ENCODE data around the gene RHBDF2.

- no peak for TF ChIP-seq FOXP2 (optimal IDR thresholded peaks at IDR 0.05; ENCODE audit: borderline replicate concordance, extremely low read depth, extremely low read length, insufficient read depth)
- TF ChIP-seq, protein P1, sequence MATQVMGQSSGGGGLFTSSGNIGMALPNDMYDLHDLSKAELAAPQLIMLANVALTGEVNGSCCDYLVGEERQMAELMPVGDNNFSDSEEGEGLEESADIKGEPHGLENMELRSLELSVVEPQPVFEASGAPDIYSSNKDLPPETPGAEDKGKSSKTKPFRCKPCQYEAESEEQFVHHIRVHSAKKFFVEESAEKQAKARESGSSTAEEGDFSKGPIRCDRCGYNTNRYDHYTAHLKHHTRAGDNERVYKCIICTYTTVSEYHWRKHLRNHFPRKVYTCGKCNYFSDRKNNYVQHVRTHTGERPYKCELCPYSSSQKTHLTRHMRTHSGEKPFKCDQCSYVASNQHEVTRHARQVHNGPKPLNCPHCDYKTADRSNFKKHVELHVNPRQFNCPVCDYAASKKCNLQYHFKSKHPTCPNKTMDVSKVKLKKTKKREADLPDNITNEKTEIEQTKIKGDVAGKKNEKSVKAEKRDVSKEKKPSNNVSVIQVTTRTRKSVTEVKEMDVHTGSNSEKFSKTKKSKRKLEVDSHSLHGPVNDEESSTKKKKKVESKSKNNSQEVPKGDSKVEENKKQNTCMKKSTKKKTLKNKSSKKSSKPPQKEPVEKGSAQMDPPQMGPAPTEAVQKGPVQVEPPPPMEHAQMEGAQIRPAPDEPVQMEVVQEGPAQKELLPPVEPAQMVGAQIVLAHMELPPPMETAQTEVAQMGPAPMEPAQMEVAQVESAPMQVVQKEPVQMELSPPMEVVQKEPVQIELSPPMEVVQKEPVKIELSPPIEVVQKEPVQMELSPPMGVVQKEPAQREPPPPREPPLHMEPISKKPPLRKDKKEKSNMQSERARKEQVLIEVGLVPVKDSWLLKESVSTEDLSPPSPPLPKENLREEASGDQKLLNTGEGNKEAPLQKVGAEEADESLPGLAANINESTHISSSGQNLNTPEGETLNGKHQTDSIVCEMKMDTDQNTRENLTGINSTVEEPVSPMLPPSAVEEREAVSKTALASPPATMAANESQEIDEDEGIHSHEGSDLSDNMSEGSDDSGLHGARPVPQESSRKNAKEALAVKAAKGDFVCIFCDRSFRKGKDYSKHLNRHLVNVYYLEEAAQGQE (IDR thresholded peaks at IDR 0.05; ENCODE audit: insufficient read depth in 1 of 2, low read depth in 2 of 2, low read length in 2 of 2): no peak
- TF ChIP-seq TAF1 (IDR thresholded peaks at IDR 0.05; ENCODE audit: borderline replicate concordance, insufficient read depth, low read length): no peak
These were observed 47.4 kb upstream of the RHBDF2 start for GRCh38 chr17:76548378-76549214.
